Measurements from ENCODE around the gene ATRNL1.

Gene ATRNL1

DNA sequence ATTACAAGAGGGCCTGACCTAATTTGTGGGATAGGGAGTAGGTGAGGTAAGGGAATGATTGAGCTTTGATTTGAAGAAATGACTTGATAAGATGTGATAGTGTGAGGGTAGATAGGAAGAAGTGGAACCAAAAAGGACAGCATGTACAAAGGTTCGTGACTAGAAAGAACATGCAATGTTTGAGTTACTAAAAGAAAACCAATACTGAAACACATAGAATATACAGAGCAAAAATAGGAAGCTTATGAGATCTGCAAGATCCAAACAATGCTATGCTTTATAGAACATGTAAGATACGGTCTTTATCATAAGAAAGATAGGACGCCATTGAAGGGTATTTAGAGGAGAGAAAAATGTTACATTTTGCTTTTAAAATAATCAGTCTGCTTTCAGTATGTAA, 343.8 kb downstream of the ATRNL1 start:
- no peak overlapping the region for H3K4ac ChIP-seq (ENCODE audit: low read depth, low read length)
- no peaks in the 10 kb centered on the region for H3K9me3 ChIP-seq (ENCODE audit: insufficient read depth, low read depth, low read length)
- no peak overlapping the region for H3K18ac ChIP-seq (ENCODE audit: low read length)
- no peak overlapping the region for H2AK5ac ChIP-seq (ENCODE audit: low read length)
- no peaks in the 10 kb centered on the region for H3K79me2 ChIP-seq (ENCODE audit: control insufficient read depth, insufficient read depth, low read length, poor library complexity)
- no peak overlapping the region for H2BK12ac ChIP-seq (ENCODE audit: low read length)
- H2BK5ac ChIP-seq (ENCODE audit: low read depth, low read length, poor library complexity) = no peak overlapping the region
- DNase-seq = no peak
- H4K8ac ChIP-seq (ENCODE audit: low read depth, low read length) = no peak overlapping the region
- no peak overlapping the region for H3K27ac ChIP-seq (ENCODE audit: low read depth, low read length)
- H3K23ac ChIP-seq (ENCODE audit: low read length) = no peak overlapping the region
- H3K79me1 ChIP-seq (ENCODE audit: low read length) = no peaks in the 10 kb centered on the region
- H3K4me2 ChIP-seq (ENCODE audit: low read length) = no peak overlapping the region
- H3K4me3 ChIP-seq (ENCODE audit: low read depth, low read length) = no peak overlapping the region
- no peak overlapping the region for H3K14ac ChIP-seq (ENCODE audit: low read length)
- WGBS (ENCODE audit: extremely low coverage, insufficient coverage, insufficient read length) = no CpG with 5 or more reads among the region's 3 CpGs
- no peak overlapping the region for H3K9ac ChIP-seq (ENCODE audit: low read length)
- no peak overlapping the region for H2AFZ ChIP-seq (ENCODE audit: insufficient read depth, low read length, poor library complexity)
- H4K91ac ChIP-seq (ENCODE audit: low read depth, low read length) = no peak overlapping the region
- no peaks in the 10 kb centered on the region for H3K36me3 ChIP-seq (ENCODE audit: control insufficient read depth in 1 of 2, insufficient read depth in 2 of 2, low read length in 2 of 2)
- no peaks in the 10 kb centered on the region for H3K4me1 ChIP-seq (ENCODE audit: control insufficient read depth in 1 of 2, insufficient read depth in 2 of 2, low read length in 2 of 2)
- no peak overlapping the region for H4K12ac ChIP-seq (ENCODE audit: low read depth, low read length)
- H3K27me3 ChIP-seq (ENCODE audit: insufficient read depth, low read length) = no peaks in the 10 kb centered on the region
- no peak overlapping the region for H2BK120ac ChIP-seq (ENCODE audit: insufficient read depth, low read length, poor library complexity)

DNA sequence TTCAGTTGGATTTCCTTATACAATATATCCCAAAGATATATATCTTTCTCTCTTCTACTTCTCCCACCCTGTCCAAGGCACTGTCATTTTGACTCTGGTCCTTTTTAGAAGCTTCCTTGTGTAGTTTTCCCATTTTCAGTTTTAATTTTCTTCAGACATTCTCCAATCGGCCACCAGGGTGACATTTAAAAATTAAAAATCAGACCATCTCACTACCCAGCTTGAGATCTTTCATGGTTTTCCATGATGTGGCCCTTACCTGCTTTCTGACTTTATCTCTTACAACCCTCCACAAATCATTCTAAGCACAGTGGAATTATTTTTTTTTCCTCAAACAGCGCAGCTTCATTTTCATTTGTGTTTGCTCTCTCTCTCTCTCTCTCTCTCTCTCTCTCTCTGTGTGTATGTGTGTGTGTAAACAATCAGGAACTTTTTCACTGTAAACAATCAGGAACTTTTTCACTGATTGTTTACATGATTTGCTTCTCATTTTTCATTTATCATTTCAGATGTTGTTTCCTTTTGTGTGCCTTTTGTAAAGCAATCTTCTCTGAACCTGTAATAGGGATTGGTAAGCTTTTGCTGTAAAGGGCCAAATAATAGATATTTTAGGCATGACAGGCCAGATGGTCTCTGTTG, 348.9 kb downstream of the ATRNL1 start:
- Histone ChIP-seq H3K23ac (ENCODE audit: low read length) (no peak overlapping the region), H2BK12ac (ENCODE audit: low read length) (no peak overlapping the region), H3K9ac (ENCODE audit: low read length) (no peak overlapping the region), H3K27ac (ENCODE audit: low read depth, low read length) (no peak overlapping the region), H3K14ac (ENCODE audit: low read length) (no peak overlapping the region), H4K12ac (ENCODE audit: low read depth, low read length) (no peak overlapping the region), H2AFZ (ENCODE audit: insufficient read depth, low read length, poor library complexity) (no peak overlapping the region), H2AK5ac (ENCODE audit: low read length) (no peak overlapping the region), H3K4me2 (ENCODE audit: low read length) (no peak overlapping the region), H3K18ac (ENCODE audit: low read length) (no peak overlapping the region), H4K91ac (ENCODE audit: low read depth, low read length) (no peak overlapping the region), H3K9me3 (ENCODE audit: insufficient read depth, low read depth, low read length) (no peaks in the 10 kb centered on the region), H3K4me1 (ENCODE audit: control insufficient read depth in 1 of 2, insufficient read depth in 2 of 2, low read length in 2 of 2) (no peaks in the 10 kb centered on the region), H2BK120ac (ENCODE audit: insufficient read depth, low read length, poor library complexity) (no peak overlapping the region), H3K79me2 (ENCODE audit: control insufficient read depth, insufficient read depth, low read length, poor library complexity) (no peaks in the 10 kb centered on the region), H3K27me3 (ENCODE audit: insufficient read depth, low read length) (no peaks in the 10 kb centered on the region), H4K8ac (ENCODE audit: low read depth, low read length) (no peak overlapping the region), H3K79me1 (ENCODE audit: low read length) (no peaks in the 10 kb centered on the region), H2BK5ac (ENCODE audit: low read depth, low read length, poor library complexity) (no peak overlapping the region), H3K36me3 (ENCODE audit: control insufficient read depth in 1 of 2, insufficient read depth in 2 of 2, low read length in 2 of 2) (no peaks in the 10 kb centered on the region), H3K4ac (ENCODE audit: low read depth, low read length) (no peak overlapping the region), H3K4me3 (ENCODE audit: low read depth, low read length) (no peak overlapping the region)
- DNase-seq = no peak
- no CpG with 5 or more reads among the region's 2 CpGs for WGBS (ENCODE audit: extremely low coverage, insufficient coverage, insufficient read length)

DNA sequence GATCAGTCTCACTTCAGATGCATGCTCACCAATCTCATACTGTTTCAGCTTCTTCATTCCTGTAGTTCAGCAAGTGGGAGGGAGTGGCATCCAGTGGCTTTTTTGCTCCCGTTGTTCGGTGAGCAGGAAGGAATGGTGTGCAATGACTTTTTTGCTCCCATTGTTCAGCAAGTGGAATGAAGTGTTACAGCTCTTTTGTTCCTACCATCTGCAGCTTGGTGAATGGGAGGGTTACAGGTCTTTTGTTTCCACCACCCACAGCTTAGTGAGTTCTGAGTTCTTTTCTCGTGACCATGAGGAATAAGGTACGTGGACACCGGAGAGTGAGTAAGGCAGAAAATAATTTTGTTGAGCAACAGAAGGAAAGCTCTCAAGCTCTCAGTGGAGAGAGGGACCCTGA, 363.6 kb downstream of the ATRNL1 start:
- no peak overlapping the region for H2BK12ac ChIP-seq (ENCODE audit: low read length)
- H3K4ac ChIP-seq (ENCODE audit: low read depth, low read length) = no peak overlapping the region
- H4K12ac ChIP-seq (ENCODE audit: low read depth, low read length) = no peak overlapping the region
- no peaks in the 10 kb centered on the region for H3K36me3 ChIP-seq (ENCODE audit: control insufficient read depth in 1 of 2, insufficient read depth in 2 of 2, low read length in 2 of 2)
- H2AFZ ChIP-seq (ENCODE audit: insufficient read depth, low read length, poor library complexity) = no peak overlapping the region
- H3K4me2 ChIP-seq (ENCODE audit: low read length) = no peak overlapping the region
- no peak overlapping the region for H3K23ac ChIP-seq (ENCODE audit: low read length)
- no peak overlapping the region for H3K27ac ChIP-seq (ENCODE audit: low read depth, low read length)
- no peak overlapping the region for H2BK5ac ChIP-seq (ENCODE audit: low read depth, low read length, poor library complexity)
- no peaks in the 10 kb centered on the region for H3K79me1 ChIP-seq (ENCODE audit: low read length)
- no peak overlapping the region for H3K14ac ChIP-seq (ENCODE audit: low read length)
- WGBS (ENCODE audit: extremely low coverage, insufficient coverage, insufficient read length) = no CpG with 5 or more reads among the region's 5 CpGs
- no peaks in the 10 kb centered on the region for H3K9me3 ChIP-seq (ENCODE audit: insufficient read depth, low read depth, low read length)
- no peak overlapping the region for H2AK5ac ChIP-seq (ENCODE audit: low read length)
- no peak for DNase-seq
- no peaks in the 10 kb centered on the region for H3K79me2 ChIP-seq (ENCODE audit: control insufficient read depth, insufficient read depth, low read length, poor library complexity)
- no peaks in the 10 kb centered on the region for H3K27me3 ChIP-seq (ENCODE audit: insufficient read depth, low read length)
- no peak overlapping the region for H2BK120ac ChIP-seq (ENCODE audit: insufficient read depth, low read length, poor library complexity)
- H4K8ac ChIP-seq (ENCODE audit: low read depth, low read length) = no peak overlapping the region
- no peak overlapping the region for H4K91ac ChIP-seq (ENCODE audit: low read depth, low read length)
- no peak overlapping the region for H3K18ac ChIP-seq (ENCODE audit: low read length)
- no peak overlapping the region for H3K4me3 ChIP-seq (ENCODE audit: low read depth, low read length)
- no peak overlapping the region for H3K9ac ChIP-seq (ENCODE audit: low read length)
- no peaks in the 10 kb centered on the region for H3K4me1 ChIP-seq (ENCODE audit: control insufficient read depth in 1 of 2, insufficient read depth in 2 of 2, low read length in 2 of 2)

DNA sequence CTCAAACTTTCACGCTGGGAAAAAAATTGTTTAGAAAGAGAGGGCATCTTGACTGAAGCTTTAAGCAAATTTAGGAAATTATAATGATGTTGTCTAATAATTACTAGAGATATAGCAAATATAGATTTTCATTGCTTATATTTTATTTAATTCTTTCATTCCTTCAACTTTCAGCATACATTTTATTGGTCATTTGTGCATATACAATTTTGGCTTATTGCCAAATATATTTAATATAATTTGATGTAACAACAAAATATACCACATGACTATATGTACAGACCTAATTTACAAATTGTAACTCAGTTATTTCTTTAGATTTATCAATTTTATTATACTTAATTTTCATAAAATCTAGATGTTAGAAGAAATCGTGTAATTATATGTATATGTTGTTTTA, 390.1 kb downstream of the ATRNL1 start:
- no peak overlapping the region for H3K14ac ChIP-seq (ENCODE audit: low read length)
- no peak overlapping the region for H3K23ac ChIP-seq (ENCODE audit: low read length)
- H2BK12ac ChIP-seq (ENCODE audit: low read length) = no peak overlapping the region
- no peaks in the 10 kb centered on the region for H3K4me1 ChIP-seq (ENCODE audit: control insufficient read depth in 1 of 2, insufficient read depth in 2 of 2, low read length in 2 of 2)
- no peak overlapping the region for H2AK5ac ChIP-seq (ENCODE audit: low read length)
- H3K18ac ChIP-seq (ENCODE audit: low read length) = no peak overlapping the region
- H2BK120ac ChIP-seq (ENCODE audit: insufficient read depth, low read length, poor library complexity) = no peak overlapping the region
- WGBS (ENCODE audit: extremely low coverage, insufficient coverage, insufficient read length) = no CpG with 5 or more reads among the region's 2 CpGs
- no peak for DNase-seq
- H3K9me3 ChIP-seq (ENCODE audit: insufficient read depth, low read depth, low read length) = no peaks in the 10 kb centered on the region
- H4K12ac ChIP-seq (ENCODE audit: low read depth, low read length) = no peak overlapping the region
- H2AFZ ChIP-seq (ENCODE audit: insufficient read depth, low read length, poor library complexity) = no peak overlapping the region
- no peaks in the 10 kb centered on the region for H3K36me3 ChIP-seq (ENCODE audit: control insufficient read depth in 1 of 2, insufficient read depth in 2 of 2, low read length in 2 of 2)
- no peak overlapping the region for H3K4me2 ChIP-seq (ENCODE audit: low read length)
- H3K4ac ChIP-seq (ENCODE audit: low read depth, low read length) = no peak overlapping the region
- no peak overlapping the region for H4K8ac ChIP-seq (ENCODE audit: low read depth, low read length)
- H4K91ac ChIP-seq (ENCODE audit: low read depth, low read length) = no peak overlapping the region
- H3K27me3 ChIP-seq (ENCODE audit: insufficient read depth, low read length) = no peaks in the 10 kb centered on the region
- H3K79me2 ChIP-seq (ENCODE audit: control insufficient read depth, insufficient read depth, low read length, poor library complexity) = no peaks in the 10 kb centered on the region
- H3K4me3 ChIP-seq (ENCODE audit: low read depth, low read length) = no peak overlapping the region
- no peaks in the 10 kb centered on the region for H3K79me1 ChIP-seq (ENCODE audit: low read length)
- no peak overlapping the region for H3K27ac ChIP-seq (ENCODE audit: low read depth, low read length)
- H2BK5ac ChIP-seq (ENCODE audit: low read depth, low read length, poor library complexity) = no peak overlapping the region
- H3K9ac ChIP-seq (ENCODE audit: low read length) = no peak overlapping the region

All from trophoblast cell (in vitro differentiated cells and primary cell).